Measurements from ENCODE around the gene NUFIP2.

- no peak for TF ChIP-seq CTCF (conservative IDR thresholded peaks at IDR 0.05 in 1 of 2, IDR thresholded peaks at IDR 0.05 in 1 of 2; ENCODE audit: extremely low read depth in 1 of 2, insufficient read depth in 1 of 2, low read depth in 1 of 2, low read length in 2 of 2)
- no peak for TF ChIP-seq EZH2 (IDR thresholded peaks at IDR 0.05; ENCODE audit: borderline replicate concordance, low read length)
These were observed 32.3 kb upstream of the NUFIP2 start for GRCh38 chr17:29326023-29326813.

All from mammary epithelial cell (primary cell).